Anterior cingulate cortex (tissue), 58 donors: ENCODE results near the gene SRPK2.
A peak's percentile ranks its signal among the peaks of the same experiment; 100 is the strongest.
"Not testable (repeated sequence)": the region's sequence is repeated elsewhere in the genome, so short reads cannot be mapped to it uniquely, and the experiment has no call there.

ENCODE experiments used
- DNase-seq, 58 donors: peaks; one replicate each; lab custom pipeline; 2025; lab: John Stamatoyannopoulos, UW

The SRPK2 gene

GRCh38 chr7:105309235-105310169 lies 79.2 kb downstream of the SRPK2 start:
- no peak for DNase-seq

GRCh38 chr7:105307163-105307672 lies 81.5 kb downstream of the SRPK2 start:
- peak in 5 of 58 donors; percentile 7 to 27 (median 15) for DNase-seq

GRCh38 chr7:105306298-105306748 lies 82.4 kb downstream of the SRPK2 start:
- DNase-seq: no peak

- no peak for DNase-seq
Observed at GRCh38 chr7:105305633-105306032, 83.1 kb downstream of the SRPK2 start.

- DNase-seq: peak in 14 of 58 donors; percentile 16 to 79 (median 31)
Observed at GRCh38 chr7:105304040-105304895, 84.5 kb downstream of the SRPK2 start.

GRCh38 chr7:105300587-105300986 lies 88.1 kb downstream of the SRPK2 start:
- not testable (repeated sequence) for DNase-seq

- no peak for DNase-seq
Observed at GRCh38 chr7:105298439-105298894, 90.3 kb downstream of the SRPK2 start.

- no peak for DNase-seq
Observed at GRCh38 chr7:105297985-105298384, 90.7 kb downstream of the SRPK2 start.

- DNase-seq: no peak
Observed at GRCh38 chr7:105297309-105297708, 91.4 kb downstream of the SRPK2 start.

GRCh38 chr7:105296491-105296890 lies 92.2 kb downstream of the SRPK2 start:
- no peak for DNase-seq

GRCh38 chr7:105295596-105296352 lies 92.9 kb downstream of the SRPK2 start:
- DNase-seq: no peak

GRCh38 chr7:105294482-105294881 lies 94.2 kb downstream of the SRPK2 start:
- DNase-seq: not testable (repeated sequence)

GRCh38 chr7:105289704-105290103 lies 99.0 kb downstream of the SRPK2 start:
- DNase-seq: no peak

- DNase-seq: no peak
Observed at GRCh38 chr7:105286441-105286840, 102.3 kb downstream of the SRPK2 start.

GRCh38 chr7:105285118-105285874 lies 103.4 kb downstream of the SRPK2 start:
- DNase-seq: peak in 18 of 58 donors; percentile 6 to 62 (median 34)

GRCh38 chr7:105284014-105284413 lies 104.7 kb downstream of the SRPK2 start:
- no peak for DNase-seq

GRCh38 chr7:105281966-105282365 lies 106.8 kb downstream of the SRPK2 start:
- DNase-seq: no peak

- no peak for DNase-seq
Observed at GRCh38 chr7:105279688-105280007, 109.1 kb downstream of the SRPK2 start.

GRCh38 chr7:105278973-105279687 lies 109.6 kb downstream of the SRPK2 start:
- peak in 8 of 58 donors; percentile 6 to 17 (median 10) for DNase-seq
